ENCODE data around the gene FILIP1L. TPM values are rescaled to one million over a fixed set of nuclear protein-coding genes. Genes with fewer than 3 reads are reported as not detected.

Gene FILIP1L
- total and polyA plus RNA-seq, 2 of the 13 experiments (the other 11 are each of a cell fraction or from before 2014, with no cell fraction given), result 8.1 to 187 TPM

DNA sequence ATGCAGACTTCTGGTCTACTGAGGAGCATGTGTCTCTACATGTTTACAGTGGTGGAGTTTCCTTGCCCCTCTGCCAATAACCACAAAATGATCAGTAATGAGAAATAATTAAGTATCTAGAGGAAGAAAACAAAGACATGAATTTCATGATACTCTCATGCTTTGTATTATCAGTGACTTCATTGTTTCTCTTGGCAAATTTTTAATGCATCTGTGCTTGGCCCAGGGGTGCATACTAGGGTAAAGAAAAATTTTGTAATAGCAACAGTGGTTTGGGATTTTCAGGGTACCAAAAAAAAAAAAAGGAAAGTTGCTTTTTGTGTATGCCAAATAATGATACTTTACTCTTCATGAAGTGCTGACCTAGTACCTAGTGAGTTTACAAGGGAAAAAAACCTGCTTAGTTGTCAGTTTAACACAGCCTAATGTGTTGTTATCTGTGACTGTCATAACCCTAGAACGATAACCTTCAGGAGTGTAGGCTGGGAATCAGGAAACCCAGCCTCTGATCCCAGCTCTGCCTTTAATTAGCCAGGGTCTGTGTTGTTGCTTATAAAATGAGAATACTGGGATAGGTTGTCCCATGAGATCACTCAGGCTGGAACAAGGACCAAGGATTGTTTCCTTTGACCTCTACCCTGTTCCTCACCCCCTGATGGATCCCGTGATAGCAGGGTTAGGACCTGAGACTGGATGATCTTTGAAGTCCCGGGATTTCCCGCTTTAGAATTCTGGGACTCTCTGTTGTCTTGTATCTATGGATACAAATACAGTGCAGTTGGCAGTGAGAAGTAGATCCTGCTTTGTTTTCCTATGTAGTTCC is 179.1 kb downstream of the FILIP1L start (continued):
- no peak for TF ChIP-seq ZNF451 (CRISPR knock-in tag; IDR thresholded peaks at IDR 0.05)
- TF ChIP-seq MIXL1 (CRISPR knock-in tag; IDR thresholded peaks at IDR 0.05), result peak; percentile 69; the same call in 1 of the 2 replicates
- TF ChIP-seq SALL2 (CRISPR knock-in tag; IDR thresholded peaks at IDR 0.05), result no peak
- TF ChIP-seq TARDBP (CRISPR knock-in tag; IDR thresholded peaks at IDR 0.05), result peak; percentile 40; the same call in 1 of the 2 replicates
- TF ChIP-seq ZMYM3 (CRISPR knock-in tag; IDR thresholded peaks at IDR 0.05), result 0 out of 2 replicates have a peak, but pooled peaks have one; percentile 13
- 0 out of 2 replicates have a peak, but pooled peaks have one; percentile 33 for TF ChIP-seq MIER3 (CRISPR knock-in tag; IDR thresholded peaks at IDR 0.05; ENCODE audit: borderline replicate concordance)
- 0 out of 2 replicates have a peak, but pooled peaks have one; percentile 63 for TF ChIP-seq CHD2 (IDR thresholded peaks at IDR 0.05; ENCODE audit: low read depth, low read length)
- TF ChIP-seq, protein P1, sequence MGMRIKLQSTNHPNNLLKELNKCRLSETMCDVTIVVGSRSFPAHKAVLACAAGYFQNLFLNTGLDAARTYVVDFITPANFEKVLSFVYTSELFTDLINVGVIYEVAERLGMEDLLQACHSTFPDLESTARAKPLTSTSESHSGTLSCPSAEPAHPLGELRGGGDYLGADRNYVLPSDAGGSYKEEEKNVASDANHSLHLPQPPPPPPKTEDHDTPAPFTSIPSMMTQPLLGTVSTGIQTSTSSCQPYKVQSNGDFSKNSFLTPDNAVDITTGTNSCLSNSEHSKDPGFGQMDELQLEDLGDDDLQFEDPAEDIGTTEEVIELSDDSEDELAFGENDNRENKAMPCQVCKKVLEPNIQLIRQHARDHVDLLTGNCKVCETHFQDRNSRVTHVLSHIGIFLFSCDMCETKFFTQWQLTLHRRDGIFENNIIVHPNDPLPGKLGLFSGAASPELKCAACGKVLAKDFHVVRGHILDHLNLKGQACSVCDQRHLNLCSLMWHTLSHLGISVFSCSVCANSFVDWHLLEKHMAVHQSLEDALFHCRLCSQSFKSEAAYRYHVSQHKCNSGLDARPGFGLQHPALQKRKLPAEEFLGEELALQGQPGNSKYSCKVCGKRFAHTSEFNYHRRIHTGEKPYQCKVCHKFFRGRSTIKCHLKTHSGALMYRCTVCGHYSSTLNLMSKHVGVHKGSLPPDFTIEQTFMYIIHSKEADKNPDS (CRISPR knock-in tag; IDR thresholded peaks at IDR 0.05), result no peak
- TF ChIP-seq, protein P2, sequence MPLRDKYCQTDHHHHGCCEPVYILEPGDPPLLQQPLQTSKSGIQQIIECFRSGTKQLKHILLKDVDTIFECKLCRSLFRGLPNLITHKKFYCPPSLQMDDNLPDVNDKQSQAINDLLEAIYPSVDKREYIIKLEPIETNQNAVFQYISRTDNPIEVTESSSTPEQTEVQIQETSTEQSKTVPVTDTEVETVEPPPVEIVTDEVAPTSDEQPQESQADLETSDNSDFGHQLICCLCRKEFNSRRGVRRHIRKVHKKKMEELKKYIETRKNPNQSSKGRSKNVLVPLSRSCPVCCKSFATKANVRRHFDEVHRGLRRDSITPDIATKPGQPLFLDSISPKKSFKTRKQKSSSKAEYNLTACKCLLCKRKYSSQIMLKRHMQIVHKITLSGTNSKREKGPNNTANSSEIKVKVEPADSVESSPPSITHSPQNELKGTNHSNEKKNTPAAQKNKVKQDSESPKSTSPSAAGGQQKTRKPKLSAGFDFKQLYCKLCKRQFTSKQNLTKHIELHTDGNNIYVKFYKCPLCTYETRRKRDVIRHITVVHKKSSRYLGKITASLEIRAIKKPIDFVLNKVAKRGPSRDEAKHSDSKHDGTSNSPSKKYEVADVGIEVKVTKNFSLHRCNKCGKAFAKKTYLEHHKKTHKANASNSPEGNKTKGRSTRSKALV (CRISPR knock-in tag; IDR thresholded peaks at IDR 0.05), result no peak
- TF ChIP-seq CREM (IDR thresholded peaks at IDR 0.05), result peak; percentile 27; the same call in 1 of the 2 replicates
- no peak for TF ChIP-seq CREM (CRISPR knock-in tag; IDR thresholded peaks at IDR 0.05)
- peak; percentile 82 for TF ChIP-seq HNF4A (CRISPR knock-in tag; IDR thresholded peaks at IDR 0.05)
- TF ChIP-seq RXRA (CRISPR knock-in tag; IDR thresholded peaks at IDR 0.05), result peak; percentile 53; the same call in 1 of the 2 replicates
- TF ChIP-seq, protein P3, sequence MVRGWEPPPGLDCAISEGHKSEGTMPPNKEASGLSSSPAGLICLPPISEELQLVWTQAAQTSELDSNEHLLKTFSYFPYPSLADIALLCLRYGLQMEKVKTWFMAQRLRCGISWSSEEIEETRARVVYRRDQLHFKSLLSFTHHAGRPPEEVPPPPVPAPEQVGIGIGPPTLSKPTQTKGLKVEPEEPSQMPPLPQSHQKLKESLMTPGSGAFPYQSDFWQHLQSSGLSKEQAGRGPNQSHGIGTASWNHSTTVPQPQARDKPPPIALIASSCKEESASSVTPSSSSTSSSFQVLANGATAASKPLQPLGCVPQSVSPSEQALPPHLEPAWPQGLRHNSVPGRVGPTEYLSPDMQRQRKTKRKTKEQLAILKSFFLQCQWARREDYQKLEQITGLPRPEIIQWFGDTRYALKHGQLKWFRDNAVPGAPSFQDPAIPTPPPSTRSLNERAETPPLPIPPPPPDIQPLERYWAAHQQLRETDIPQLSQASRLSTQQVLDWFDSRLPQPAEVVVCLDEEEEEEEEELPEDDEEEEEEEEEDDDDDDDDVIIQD (CRISPR knock-in tag; IDR thresholded peaks at IDR 0.05; ENCODE audit: low read depth), result peak; percentile 91; the same call in 1 of the 2 replicates
- TF ChIP-seq MED1 (CRISPR knock-in tag; IDR thresholded peaks at IDR 0.05), result peak; percentile 79
- peak; percentile 84 for TF ChIP-seq PPARG (CRISPR knock-in tag; conservative IDR thresholded peaks at IDR 0.05)
- no peak for TF ChIP-seq ZNF552 (CRISPR knock-in tag; IDR thresholded peaks at IDR 0.05; ENCODE audit: borderline replicate concordance)
- TF ChIP-seq ELF3 (CRISPR knock-in tag; IDR thresholded peaks at IDR 0.05), result peak; percentile 54; the same call in 1 of the 2 replicates
- peak; percentile 50; the same call in 1 of the 2 replicates for TF ChIP-seq SAP130 (CRISPR knock-in tag; IDR thresholded peaks at IDR 0.05; ENCODE audit: low read depth)
- TF ChIP-seq, protein P4, sequence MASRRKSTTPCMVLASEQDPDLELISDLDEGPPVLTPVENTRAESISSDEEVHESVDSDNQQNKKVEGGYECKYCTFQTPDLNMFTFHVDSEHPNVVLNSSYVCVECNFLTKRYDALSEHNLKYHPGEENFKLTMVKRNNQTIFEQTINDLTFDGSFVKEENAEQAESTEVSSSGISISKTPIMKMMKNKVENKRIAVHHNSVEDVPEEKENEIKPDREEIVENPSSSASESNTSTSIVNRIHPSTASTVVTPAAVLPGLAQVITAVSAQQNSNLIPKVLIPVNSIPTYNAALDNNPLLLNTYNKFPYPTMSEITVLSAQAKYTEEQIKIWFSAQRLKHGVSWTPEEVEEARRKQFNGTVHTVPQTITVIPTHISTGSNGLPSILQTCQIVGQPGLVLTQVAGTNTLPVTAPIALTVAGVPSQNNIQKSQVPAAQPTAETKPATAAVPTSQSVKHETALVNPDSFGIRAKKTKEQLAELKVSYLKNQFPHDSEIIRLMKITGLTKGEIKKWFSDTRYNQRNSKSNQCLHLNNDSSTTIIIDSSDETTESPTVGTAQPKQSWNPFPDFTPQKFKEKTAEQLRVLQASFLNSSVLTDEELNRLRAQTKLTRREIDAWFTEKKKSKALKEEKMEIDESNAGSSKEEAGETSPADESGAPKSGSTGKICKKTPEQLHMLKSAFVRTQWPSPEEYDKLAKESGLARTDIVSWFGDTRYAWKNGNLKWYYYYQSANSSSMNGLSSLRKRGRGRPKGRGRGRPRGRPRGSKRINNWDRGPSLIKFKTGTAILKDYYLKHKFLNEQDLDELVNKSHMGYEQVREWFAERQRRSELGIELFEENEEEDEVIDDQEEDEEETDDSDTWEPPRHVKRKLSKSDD (CRISPR knock-in tag; IDR thresholded peaks at IDR 0.05; ENCODE audit: low read depth), result no peak
- peak; percentile 74; the same call in 1 of the 2 replicates for TF ChIP-seq RXRB (CRISPR knock-in tag; IDR thresholded peaks at IDR 0.05; ENCODE audit: borderline replicate concordance)
- TF ChIP-seq CREB1 (IDR thresholded peaks at IDR 0.05), result no peak
- peak; percentile 35; the same call in 1 of the 2 replicates for TF ChIP-seq CREB1 (CRISPR knock-in tag; IDR thresholded peaks at IDR 0.05)

Measured in HepG2 (cell line).